Colon (tissue), 2 donors: Measurements from ENCODE around the gene DNAH7.
A peak's percentile ranks its signal among the peaks of the same experiment; 100 is the strongest.
"Not testable (repeated sequence)": the region's sequence is repeated elsewhere in the genome, so short reads cannot be mapped to it uniquely, and the experiment has no call there.

Source experiments
- FAIRE-seq: peaks from 2 replicates; lab custom pipeline; 2012; peaks lifted over from hg19 to GRCh38; lab: Jason Lieb, UNC
- donor health status: control.
- donor health status: control.

DNAH7 gene

DNA sequence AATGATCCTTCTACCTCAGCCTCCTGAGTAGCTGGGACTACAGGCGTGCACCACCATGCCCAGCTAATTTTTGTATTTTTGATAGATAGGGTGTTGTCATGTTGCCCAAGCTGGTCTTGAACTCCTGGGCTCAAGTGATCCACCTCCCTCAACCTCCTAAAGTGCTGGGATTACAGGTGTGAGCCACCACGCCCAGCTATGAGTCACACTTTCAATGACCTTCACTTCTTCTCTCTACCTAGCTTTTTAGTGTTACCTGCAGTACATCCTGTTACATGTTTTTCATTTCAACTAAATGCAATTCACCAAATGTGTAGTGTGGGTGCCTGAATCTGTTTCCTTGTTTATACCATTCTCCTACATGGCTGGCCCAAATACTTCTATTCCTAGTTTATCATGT, 347.6 kb downstream of the DNAH7 start:
- no peak for FAIRE-seq

- FAIRE-seq, result no peak
Observed at GRCh38 chr2:195716466-195716865, 352.2 kb downstream of the DNAH7 start.

GRCh38 chr2:195711478-195711877, 357.2 kb downstream of the DNAH7 start:
- FAIRE-seq, result no peak

DNA sequence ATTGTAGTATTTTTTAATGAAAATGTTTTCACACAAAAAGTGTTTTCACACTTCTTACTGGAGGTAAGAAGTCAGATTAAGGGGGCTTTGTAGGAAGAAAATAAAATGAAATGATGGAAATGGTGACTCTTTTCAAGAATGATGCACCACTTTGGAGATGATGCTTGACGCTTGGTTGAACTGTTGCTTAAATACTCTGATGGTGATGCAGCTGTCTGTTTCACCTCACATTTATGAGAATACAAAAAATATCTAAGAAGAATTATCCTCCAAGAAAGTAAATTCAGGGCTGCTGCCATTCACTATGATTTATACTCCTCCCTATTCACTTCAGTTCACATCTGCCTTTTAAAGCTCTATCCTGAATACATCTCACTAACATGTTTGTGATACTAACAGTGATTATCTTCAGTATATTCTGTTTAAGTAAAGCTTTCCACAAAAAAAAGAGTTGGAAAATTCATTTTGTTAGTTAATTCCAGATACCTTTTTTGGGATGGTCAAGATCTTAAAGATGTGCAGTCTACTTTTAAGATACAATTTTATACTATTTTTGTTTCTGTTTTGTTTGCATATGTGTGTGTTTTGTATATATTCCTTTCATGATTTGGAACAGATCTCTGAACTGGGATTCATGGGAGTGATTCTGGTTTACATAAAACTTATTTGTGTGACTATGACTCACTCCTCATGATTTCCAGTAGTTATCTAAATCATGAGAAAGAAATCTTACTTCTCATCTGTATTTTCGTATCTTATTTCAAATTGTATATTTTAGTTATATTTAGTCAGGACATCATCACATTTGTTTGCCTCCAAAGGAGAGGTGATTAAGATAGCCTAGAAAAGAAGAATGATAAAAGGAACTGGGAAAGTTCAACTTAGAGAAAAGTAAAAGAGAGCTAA, 358.5 kb downstream of the DNAH7 start:
- no peak for FAIRE-seq

- no peak for FAIRE-seq
Observed at GRCh38 chr2:195706161-195706900, 362.3 kb downstream of the DNAH7 start.

- no peak for FAIRE-seq
Observed at GRCh38 chr2:195700480-195700879, 368.2 kb downstream of the DNAH7 start.

- FAIRE-seq, result peak; percentile 14
Observed at GRCh38 chr2:195697681-195698220, 370.9 kb downstream of the DNAH7 start.

DNA sequence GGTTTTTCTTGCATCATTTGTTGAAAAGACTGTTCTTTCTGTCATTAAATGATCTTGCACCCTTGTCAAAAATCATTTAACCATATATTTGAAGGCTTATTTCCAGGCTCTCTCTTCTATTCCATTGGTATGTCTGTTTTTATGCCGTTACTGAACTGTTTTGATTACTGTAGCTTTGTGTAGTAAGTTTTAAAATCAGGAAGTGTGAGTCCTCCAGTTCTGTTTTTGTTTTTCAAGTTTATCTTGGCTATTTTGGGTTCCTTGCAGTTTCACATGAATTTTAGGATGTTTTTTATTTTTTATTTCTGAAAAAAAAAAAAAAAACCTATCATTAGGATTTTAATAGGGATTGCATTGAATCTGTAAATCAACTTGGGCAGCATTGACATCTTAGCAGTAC, 372.6 kb downstream of the DNAH7 start:
- FAIRE-seq, result no peak

DNA sequence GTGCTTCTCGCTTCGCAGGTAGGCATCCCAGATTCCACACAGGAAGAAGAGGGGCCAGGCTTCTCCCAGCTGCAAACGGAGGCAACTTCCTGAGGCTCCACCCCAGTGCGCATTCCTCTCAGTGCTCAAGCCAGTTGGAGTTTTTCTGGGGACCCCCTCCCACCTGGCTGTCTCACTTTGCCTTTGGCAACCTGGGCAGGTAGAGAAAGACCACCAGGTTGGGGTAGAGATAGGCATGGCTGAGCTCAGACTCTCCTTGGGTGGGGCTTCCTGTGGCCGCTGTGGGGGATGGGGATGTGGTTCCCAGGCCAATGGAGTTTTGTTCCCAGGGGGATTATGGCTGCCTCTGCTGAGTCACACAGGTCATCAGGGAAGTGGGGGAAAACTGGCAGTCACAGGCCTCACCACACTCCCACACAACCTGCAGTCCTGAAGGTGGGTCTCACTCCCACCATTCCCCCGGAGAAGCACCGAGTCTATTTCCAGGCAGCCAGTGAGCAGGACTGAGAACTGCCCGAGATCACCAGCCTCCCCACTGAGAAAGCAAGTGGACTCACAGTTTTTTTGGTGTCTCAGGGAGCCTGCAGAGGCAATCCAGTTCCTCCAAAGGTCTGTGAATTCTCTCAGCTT, 373.5 kb downstream of the DNAH7 start:
- FAIRE-seq, result no peak

DNA sequence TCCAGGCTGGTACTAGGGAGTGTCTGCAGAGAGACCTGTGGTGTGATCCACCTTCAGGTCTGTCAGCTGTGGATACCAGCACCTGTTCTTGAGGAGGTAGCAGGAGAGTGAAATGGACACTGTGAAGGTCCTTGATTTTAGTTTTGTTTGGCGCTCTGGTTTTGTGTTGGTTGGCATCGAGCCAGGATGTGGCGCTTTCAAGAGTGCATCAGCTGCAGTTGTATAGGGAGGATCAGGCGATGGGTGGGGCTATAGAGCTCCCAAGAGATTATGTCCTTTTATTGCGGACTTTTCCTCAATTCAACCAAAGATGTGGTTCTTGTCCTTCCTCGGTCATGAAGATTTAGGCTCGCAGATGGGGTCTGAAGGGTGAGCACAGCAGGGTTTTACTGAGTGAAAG, 374.1 kb downstream of the DNAH7 start:
- FAIRE-seq, result no peak

GRCh38 chr2:195692531-195692930, 376.1 kb downstream of the DNAH7 start:
- FAIRE-seq, result not testable (repeated sequence)
